Kidney (tissue), 14 donors: ENCODE data around the gene PCGF6. TPM values are rescaled to one million over a fixed set of nuclear protein-coding genes. Genes with fewer than 3 reads are reported as not detected.
A peak's percentile ranks its signal among the peaks of the same experiment; 100 is the strongest.
"Not testable (repeated sequence)": the region's sequence is repeated elsewhere in the genome, so short reads cannot be mapped to it uniquely, and the experiment has no call there.

ENCODE experiments used
- DNase-seq, 5 donors: peaks; one replicate each; pipeline ENCODE4 v3.0.0-alpha.2; 2013 to 2020
- FAIRE-seq: peaks from 2 replicates; lab custom pipeline; 2012; peaks lifted over from hg19 to GRCh38; lab: Jason Lieb, UNC
- H3K27ac ChIP-seq, 2 donors: one replicate each; pipeline ENCODE4 v1.7.0; 2013; ENCODE audit warnings: low read depth in 2 of 2, low read length in 2 of 2, inconsistent platforms in 1 of 2
- H3K27me3 ChIP-seq: one replicate; pipeline ENCODE4 v1.7.1; 2013; ENCODE audit warnings: low read length, inconsistent platforms; ENCODE audit not compliant: control insufficient read depth, insufficient read depth
- H3K36me3 ChIP-seq, 3 donors: one replicate each; pipeline versions ENCODE4 v1.7.0 to v1.7.1; 2013; ENCODE audit warnings: low read length in 3 of 3, control low read depth in 1 of 3, inconsistent platforms in 1 of 3; ENCODE audit not compliant: insufficient read depth in 3 of 3, control insufficient read depth in 2 of 3
- H3K4me1 ChIP-seq, 3 donors: one replicate each; pipeline versions ENCODE4 v1.7.0 to v1.7.1; 2013; ENCODE audit warnings: low read length in 3 of 3, inconsistent platforms in 1 of 3, low read depth in 1 of 3; ENCODE audit not compliant: control insufficient read depth in 2 of 3, insufficient read depth in 2 of 3
- H3K4me3 ChIP-seq, 3 donors: one replicate each; pipeline versions ENCODE4 v1.7.0 to v1.8.1; 2013; ENCODE audit warnings: low read length in 3 of 3, control low read depth in 1 of 3, inconsistent platforms in 1 of 3
- H3K9ac ChIP-seq, 3 donors: one replicate each; pipeline versions ENCODE4 v1.7.0 to v1.7.1; 2013; ENCODE audit warnings: low read length in 3 of 3, control low read depth in 1 of 3, inconsistent platforms in 1 of 3
- H3K9me3 ChIP-seq, 3 donors: one replicate each; pipeline versions ENCODE4 v1.7.0 to v1.7.1; 2013; ENCODE audit warnings: low read length in 3 of 3, control low read depth in 1 of 3, inconsistent platforms in 1 of 3; ENCODE audit not compliant: control insufficient read depth in 2 of 3, insufficient read depth in 1 of 3
- CTCF ChIP-seq: IDR thresholded peaks from 3 replicates; pipeline ENCODE4 v1.5.1; 2012; ENCODE audit warnings: mild to moderate bottlenecking, moderate library complexity, borderline replicate concordance; ENCODE audit not compliant: insufficient read depth; ENCODE audit errors: extremely low read depth
- intact Hi-C: fragments of 100-400 bp; cut with DNase I; formaldehyde crosslinking; loops from one replicate; pipeline ENCODE4 v1.11.1; 2022
- polyA plus RNA-seq: library from polyadenylated mRNA; stranded (reverse); fragments of 350-450 nt; fragmentation: Illumina TruSeq; extraction: RNeasy Lipid Tissue Mini Kit (QIAGEN cat#74804); gene quantifications from one replicate; pipeline ENCODE4 v1.2.3, GENCODE V29; 2014; ENCODE audit warnings: low read depth, low replicate concordance; ENCODE audit not compliant: insufficient read depth
- total RNA-seq: library from RNA; stranded (reverse); fragmentation: NEBNext Ultra II Directional; extraction: Animal tissue kit (Norgen Biotek cat#: 25700); gene quantifications from one replicate; pipeline ENCODE4 v1.2.1, GENCODE V29; 2021
- donor health status: control.
- donor health status: control.
- donor health status: control.
- donor health status: control.
- donor health status: control.
- donor health status: DM: yes; HTN: yes; CAD: no.
- donor health status: Normal renal cell carcinoma (clear cell type).

The PCGF6 gene
- total and polyA plus RNA-seq, 2 donors from 2014 or later, result 3.0 to 6.3 TPM

GRCh38 chr10:103355906-103356599 lies 5.1 kb upstream of the PCGF6 start:
- no peak for FAIRE-seq
- no peak for TF ChIP-seq CTCF
- DNase-seq, result no peak
- Histone ChIP-seq H3K27me3 (no peaks in the 10 kb centered on the region), H3K9ac (no peak overlapping the region), H3K36me3 (no peaks in the 10 kb centered on the region), H3K4me3 (no peak overlapping the region), H3K27ac (no peak overlapping the region), H3K4me1 (no peaks in the 10 kb centered on the region), H3K9me3 (no peaks in the 10 kb centered on the region)
- intact Hi-C loops, result no loop called here

- intact Hi-C loops, H3K9ac ChIP-seq, H3K27ac ChIP-seq, H3K4me3 ChIP-seq, FAIRE-seq, DNase-seq, H3K4me1 ChIP-seq, H3K9me3 ChIP-seq, H3K36me3 ChIP-seq, H3K27me3 ChIP-seq: not testable (repeated sequence)
Measured at GRCh38 chr10:103354567-103354966, 3.6 kb upstream of the PCGF6 start.

- Histone ChIP-seq H3K36me3 (no peaks in the 10 kb centered on the region), H3K4me1 (peaks cover 0 to 2% (median 0%) of the 10 kb centered on the region in 3 donors), H3K4me3 (no peak overlapping the region), H3K9me3 (no peaks in the 10 kb centered on the region), H3K27me3 (no peaks in the 10 kb centered on the region), H3K9ac (no peak overlapping the region), H3K27ac (no peak overlapping the region)
- TF ChIP-seq CTCF, result no peak
- intact Hi-C loops, result no loop called here
- DNase-seq (no peak), FAIRE-seq (no peak)
Measured at GRCh38 chr10:103353281-103353680, 2.3 kb upstream of the PCGF6 start.

GRCh38 chr10:103350175-103350516 lies 794 bp downstream of the PCGF6 start:
- Histone ChIP-seq H3K4me3 (peak overlapping the region; percentile 51 to 72 (median 59)), H3K27me3 (no peaks in the 10 kb centered on the region), H3K9me3 (no peaks in the 10 kb centered on the region), H3K27ac (peak overlapping the region in 1 of 2 donors; percentile 64), H3K36me3 (peaks cover 0 to 7% (median 2%) of the 10 kb centered on the region in 3 donors), H3K4me1 (peaks cover 0 to 2% (median 0%) of the 10 kb centered on the region in 3 donors), H3K9ac (peak overlapping the region in 2 of 3 donors; percentile 77 to 85)
- no peak for TF ChIP-seq CTCF
- FAIRE-seq (no peak), DNase-seq (no peak)
- intact Hi-C loops, result no loop called here
